ENCODE measurements around the gene PCDH9.

Gene PCDH9

GRCh38 chr13:67223742-67224141 lies 6.4 kb downstream of the PCDH9 start:
- no peak for TF ChIP-seq CTCF (IDR thresholded peaks at IDR 0.05; ENCODE audit: extremely low read depth, missing control alignments)
- DNase-seq (ENCODE audit: low spot score): no peak

- no peak for DNase-seq (ENCODE audit: low spot score)
- no peak for TF ChIP-seq CTCF (IDR thresholded peaks at IDR 0.05; ENCODE audit: extremely low read depth, missing control alignments)
These were observed 7.1 kb downstream of the PCDH9 start for GRCh38 chr13:67223024-67223423.

GRCh38 chr13:67221630-67222226 lies 8.4 kb downstream of the PCDH9 start:
- no peak for TF ChIP-seq CTCF (IDR thresholded peaks at IDR 0.05; ENCODE audit: extremely low read depth, missing control alignments)
- no peak for DNase-seq (ENCODE audit: low spot score)

- DNase-seq (ENCODE audit: low spot score): no peak
- TF ChIP-seq CTCF (IDR thresholded peaks at IDR 0.05; ENCODE audit: extremely low read depth, missing control alignments): no peak
These were observed 11.0 kb downstream of the PCDH9 start for GRCh38 chr13:67219113-67219512.

- DNase-seq (ENCODE audit: low spot score): no peak
These were observed 12.3 kb downstream of the PCDH9 start for GRCh38 chr13:67217880-67218279.

GRCh38 chr13:67216864-67217263 lies 13.3 kb downstream of the PCDH9 start:
- no peak for DNase-seq (ENCODE audit: low spot score)
- TF ChIP-seq CTCF (IDR thresholded peaks at IDR 0.05; ENCODE audit: extremely low read depth, missing control alignments): no peak

More at GRCh38 chr13:67217880-67218279, 12.3 kb downstream of the PCDH9 start:
- no peak for TF ChIP-seq CTCF (IDR thresholded peaks at IDR 0.05; ENCODE audit: extremely low read depth, missing control alignments)

GRCh38 chr13:67210208-67210607 lies 19.9 kb downstream of the PCDH9 start:
- no peak for TF ChIP-seq CTCF (IDR thresholded peaks at IDR 0.05; ENCODE audit: extremely low read depth, missing control alignments)
- no peak for DNase-seq (ENCODE audit: low spot score)

All from GM20000 (cell line).